Activated gamma-delta T cell treated with Interleukin-2 at 50 U/mL for 16 hours (primary cell): ENCODE measurements around the gene MTFR1L.

ENCODE experiments used
- DNase-seq: peaks from one replicate; pipeline ENCODE4 v3.0.0-alpha.2; 2020

The MTFR1L gene

DNA sequence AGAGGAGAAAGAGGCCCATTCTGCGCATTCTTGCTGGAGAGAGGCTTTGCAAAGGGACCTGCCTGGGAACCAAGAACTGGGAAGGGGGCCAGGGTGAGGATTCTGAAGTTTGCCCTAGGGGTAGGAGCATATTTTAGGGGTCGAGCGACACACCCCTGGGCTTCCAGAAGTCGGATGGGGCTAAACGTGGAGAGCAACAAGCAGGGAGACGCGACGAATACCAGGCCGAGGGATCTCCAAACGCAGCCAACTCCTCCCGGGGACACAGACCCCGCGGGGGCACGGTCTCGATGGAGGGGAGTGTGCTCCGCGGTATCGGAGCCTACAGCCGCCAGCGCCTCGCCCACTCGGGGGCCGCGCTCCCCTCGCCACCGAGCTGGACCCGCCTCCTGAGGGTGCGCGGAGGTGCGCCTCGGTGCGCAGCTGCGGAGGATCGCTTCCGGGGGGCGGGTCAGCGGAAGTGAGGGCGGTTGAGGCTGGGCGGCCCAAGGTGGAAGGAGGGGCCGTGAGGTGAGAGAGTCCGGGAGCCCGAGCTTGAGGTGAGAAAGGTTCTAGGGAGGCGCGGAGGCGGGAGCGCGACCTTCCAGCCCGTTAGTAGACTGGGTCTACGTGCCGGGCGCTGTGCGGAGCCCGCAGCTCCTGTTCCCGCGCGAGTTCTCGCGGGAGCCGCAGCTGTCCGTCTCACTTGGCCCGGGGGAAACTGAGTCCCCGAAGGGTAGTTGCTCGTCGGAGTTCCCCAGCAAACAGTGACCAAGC lies at the start of gene MTFR1L:
Gene MTFR1L, plus strand, starts transcription at position 464 of the 756 bp plus-strand sequence. CDS start 3,151 bp downstream, outside the sequence.
- peak; percentile 93 for DNase-seq

DNA sequence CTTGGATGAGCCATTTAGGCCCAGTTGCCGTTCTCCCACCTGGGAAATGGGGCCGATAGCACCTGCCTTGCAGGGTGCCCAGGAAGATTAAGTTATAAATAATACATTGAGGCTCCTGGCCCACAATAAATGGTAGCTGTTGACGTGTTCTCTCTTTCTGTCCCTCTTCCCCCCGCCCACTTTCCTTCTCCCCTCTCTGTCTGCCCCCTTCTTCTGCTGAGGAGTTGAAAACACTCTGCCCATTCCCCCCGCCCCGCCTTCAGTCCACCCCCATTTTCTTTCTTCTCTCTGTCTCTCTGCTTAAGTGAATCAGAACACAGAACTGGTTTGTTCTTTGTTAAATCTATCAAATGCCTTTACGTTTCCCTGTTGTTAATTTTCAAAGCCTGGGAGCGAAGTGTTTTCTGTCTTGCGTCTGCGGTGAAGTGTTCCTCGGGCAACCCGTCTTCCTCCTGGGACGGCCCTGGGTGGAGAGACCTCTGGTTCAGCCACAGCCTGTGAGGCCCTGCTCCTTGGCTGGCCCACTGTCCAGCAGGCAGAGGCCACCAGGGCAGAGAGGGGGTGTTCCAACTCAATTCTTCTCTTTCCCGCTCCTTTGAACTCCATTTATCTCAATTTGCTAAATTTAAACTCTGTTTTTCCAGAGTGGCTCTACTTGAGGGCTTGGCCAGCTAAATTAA lies 49.1 kb upstream of the MTFR1L start:
- DNase-seq: no peak

DNA sequence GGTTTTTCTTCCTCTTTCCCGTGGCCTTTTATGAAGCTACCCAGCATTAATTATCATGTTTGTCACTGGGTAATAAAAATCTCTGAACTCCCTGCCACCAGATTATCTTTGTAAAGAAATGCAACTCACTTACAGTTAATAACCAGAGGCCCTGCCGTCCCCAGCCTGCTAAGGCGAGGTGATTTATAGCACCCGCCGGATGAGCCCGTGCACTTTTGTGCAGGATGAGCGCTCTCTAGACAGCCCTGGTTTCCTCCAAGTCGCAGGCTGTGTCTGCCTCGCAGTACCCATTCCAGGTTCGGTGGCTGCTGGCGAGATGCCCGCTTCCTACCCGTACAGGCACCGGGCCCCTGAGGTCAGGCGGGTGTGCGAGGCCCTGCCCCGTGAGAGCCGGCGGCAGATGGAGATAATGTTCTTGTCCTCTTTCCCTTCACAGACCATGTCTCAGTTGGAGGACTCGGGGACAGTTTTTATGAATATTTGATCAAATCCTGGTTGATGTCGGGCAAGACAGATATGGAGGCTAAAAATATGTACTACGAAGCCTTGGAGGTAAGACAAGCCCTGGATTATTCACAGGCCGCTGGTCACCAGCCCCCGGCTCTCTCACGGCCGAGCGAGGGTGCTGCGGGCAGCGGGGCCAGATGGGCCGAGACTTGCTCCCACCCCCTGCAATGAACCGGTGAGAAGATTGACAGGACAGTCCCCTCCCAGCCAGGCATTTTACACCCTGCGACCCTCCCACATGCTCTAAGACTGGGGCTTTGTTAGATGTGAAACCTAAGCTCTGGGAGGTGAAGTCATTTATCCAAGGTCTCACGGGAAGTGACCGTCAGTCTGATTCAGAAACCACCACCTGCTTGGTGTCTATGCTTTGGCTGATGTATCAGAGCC lies 48.3 kb upstream of the MTFR1L start:
- peak; percentile 20 for DNase-seq

DNA sequence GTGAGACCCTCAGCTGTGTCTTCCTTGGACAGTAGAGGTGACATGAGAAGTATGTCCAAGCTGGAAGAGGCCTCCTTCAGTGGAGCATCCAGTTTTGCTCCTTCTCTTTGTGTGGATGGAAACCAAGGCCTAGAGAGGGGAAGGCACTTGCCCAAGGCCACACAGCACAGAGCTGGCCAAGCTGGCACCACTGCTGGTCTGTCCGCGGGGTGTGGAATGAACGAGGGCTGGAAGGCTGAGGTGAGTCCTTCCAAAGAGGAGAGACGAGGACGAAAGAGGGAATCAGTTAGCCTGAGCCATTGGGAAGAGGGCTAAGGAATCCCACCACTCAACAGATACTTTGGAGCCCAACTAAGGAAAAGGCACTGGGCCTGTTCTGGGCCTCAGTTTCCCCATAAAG lies 47.6 kb upstream of the MTFR1L start:
- no peak for DNase-seq

DNA sequence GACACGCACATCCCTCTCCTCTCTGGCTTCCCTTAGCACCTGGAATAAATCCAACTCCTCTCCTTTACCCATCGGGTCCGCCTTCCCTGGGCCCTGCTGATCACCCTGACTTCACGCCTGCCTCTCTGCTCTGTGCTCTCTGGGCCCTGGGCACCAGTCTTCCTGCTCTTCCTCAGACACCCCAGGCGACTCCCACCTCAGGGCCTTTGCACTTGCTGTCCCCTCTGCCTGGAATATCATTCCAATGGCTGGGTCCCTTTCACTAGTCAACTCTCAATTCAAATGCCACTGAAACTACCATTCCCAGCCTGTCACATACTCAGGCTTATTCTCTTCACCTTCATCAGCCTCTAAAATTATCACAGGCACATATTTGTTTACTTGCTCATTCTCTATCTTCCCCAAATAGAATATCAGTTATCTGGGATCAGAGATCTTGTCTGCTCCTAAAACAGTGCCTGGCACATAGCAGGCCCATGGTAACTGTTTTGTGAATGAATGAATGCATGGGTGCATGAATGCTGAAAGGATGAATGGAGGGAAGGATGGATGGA lies 47.0 kb upstream of the MTFR1L start:
- no peak for DNase-seq

DNA sequence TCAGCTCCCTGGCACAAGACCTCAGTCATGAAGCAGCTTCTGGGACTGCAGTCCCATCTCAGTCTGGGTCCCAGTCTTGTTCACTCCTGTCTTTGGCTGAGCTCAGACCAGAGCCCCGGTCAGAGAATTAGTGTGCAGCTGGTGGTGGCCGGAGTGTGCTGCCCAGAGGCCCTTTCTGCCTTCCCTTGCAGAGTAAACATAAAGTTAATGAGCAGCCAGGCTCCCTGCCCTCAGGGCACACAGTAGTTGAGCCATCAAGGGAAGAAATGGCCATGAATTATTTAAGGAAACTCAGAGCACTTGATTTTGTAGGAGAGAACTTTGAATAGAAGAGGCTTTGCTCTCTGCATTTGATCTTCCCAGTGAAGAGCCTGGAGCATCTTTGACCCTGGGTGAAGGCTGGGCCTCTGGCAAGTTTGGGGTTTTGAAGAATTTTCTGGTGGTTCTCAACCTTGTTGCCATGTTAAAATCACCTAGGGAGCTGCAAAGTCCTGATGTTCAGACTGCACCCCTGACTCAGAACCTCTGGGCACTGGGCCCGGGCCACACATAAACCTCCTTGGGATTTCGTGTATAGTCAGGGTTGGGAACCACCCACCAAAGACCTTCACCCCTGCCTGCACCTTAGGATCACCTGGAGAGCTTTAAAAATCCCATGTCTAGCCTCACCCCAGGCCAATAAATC lies 46.2 kb upstream of the MTFR1L start:
- DNase-seq: no peak

DNA sequence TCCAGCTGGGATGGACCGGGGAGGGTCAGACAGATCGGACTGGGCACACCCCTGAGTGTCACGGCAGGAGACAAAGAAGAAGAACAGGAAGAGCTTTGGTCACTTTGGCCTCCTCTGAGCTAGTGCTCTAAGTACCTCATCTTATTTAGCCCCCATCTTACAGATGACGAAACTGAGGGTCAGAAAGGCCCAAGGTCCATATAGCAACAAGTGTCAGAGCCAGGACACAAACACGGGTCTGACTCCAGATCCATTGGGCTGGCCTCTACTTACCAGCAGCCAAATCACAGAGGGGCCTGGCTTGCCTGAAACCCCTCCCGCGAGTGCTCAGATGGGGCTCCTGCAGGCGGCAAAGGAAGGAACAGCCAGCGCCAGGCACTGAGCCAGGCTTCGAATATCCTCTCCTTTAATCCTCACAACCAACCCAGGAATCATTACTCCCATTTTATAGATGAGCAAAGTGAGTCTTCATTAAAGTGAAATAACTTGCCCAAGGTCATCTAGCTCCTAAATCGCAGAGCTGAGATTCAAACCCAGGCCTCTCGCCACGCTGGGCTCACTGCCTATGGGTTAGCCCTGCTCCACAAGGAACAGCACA lies 45.4 kb upstream of the MTFR1L start:
- no peak for DNase-seq

DNA sequence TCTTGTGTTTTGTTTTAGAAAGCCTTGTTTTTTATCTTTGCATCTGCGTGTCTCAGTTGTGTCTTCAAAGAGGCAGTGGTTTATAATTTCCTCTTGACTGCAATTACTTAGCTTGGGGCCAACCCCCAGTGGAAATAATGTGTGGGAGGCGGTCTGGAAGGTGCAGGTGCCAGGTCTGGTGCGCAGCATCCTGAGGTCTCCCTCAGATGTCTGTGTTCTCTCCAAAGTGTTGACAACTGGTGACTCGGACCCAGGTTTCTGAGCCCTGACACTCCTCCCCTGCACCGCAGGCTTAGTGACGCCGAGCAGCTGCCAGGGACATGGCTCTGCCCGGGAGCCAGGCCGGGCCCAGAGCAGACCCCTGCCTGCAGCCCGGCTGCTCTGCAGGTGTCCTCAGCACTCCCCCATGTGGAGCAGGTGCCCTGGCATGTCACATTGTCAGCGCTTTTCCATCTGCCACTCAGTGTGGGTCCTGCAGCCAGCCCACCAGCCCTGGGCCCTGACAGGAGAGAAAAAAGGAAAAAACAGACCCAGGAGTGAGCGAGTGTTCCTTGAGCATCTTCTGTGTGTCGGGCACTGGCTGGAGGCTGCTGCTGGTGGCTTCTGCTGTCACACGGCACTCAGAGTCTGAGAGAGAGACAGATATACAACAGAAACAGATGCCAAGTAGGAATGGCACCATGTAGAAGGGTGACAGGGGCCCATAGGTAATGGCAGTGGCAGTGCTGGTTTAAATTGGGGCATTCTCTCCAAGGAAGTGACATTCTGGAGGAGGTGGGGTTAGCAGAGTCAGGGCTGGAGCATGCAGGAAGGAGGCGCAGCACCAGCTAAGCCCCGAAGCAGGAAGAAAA lies 44.6 kb upstream of the MTFR1L start:
- DNase-seq: peak; percentile 79

DNA sequence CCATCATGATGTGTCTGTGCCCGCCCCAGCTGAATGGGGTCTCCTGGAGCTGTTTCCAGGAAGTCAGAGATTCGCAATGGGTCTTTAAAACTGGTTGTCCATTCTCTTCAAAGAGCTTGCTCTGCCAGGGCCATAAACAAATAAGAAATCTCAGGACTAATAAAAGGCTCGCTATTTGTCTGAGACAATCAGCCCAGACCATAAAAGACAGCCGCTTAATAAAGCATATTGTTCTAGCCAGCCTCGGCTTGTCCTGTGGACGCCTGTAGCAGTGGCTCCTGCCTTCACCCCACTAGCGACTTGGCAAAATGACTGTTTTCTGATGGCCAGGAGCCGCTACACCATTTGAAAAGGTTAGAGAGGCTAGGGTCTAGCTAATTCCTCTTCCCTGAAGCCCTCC lies 40.4 kb upstream of the MTFR1L start:
- DNase-seq: no peak

DNA sequence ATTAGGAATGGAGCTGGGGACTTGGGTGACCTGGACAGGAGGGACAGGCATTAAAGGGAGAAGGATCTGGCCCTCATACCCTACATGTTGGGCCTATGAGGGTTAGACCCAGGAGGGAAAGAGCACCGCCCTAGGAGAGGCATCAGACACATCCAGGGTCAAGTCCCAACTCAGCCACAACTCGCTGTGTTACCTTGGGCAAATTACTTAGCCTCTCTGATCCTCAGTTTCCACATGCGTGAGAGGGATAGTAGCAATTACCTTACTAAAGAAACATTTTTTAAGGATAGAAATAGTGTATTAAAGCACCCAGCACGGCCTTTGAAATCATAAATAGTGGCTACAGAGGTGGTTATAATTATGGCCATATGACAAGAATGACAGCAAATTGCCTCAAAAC lies 39.9 kb upstream of the MTFR1L start:
- DNase-seq: no peak

DNA sequence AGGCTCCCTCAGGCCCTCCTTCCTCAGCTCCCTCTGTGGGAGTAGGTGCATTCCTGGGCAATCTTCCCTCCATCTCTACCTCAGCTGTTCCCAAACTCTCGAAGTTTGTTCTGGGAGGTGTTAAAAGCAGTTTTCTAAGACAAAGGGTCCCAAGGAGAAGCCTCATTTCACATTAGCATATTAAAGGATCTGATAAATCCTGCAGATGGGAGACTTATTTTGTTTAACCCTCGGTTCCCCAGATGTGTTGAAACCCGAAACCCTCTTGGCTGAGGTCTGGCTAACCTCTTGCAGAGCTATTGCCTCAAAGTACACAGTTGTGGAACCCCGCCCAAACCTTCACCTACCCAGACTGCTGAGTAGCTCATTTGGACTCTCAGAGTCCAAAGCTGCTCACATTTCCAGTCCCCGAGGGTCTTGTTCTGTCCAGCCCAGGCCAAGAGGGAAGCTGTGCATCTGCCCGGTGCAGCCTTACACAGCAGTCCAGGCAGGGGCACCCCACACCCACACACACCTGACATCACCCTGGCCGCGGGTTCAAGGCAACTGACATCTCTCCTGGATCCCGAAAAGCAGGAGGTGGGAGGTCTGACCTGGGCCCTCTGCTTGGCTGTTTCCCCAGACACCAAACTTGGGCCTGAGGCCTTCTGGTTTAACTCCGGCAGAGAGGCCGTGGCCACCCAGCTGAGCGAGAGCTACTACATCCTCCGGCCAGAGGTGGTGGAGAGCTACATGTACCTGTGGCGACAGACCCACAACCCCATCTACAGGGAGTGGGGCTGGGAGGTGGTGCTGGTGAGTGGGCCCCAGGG lies 39.2 kb upstream of the MTFR1L start:
- DNase-seq: no peak

DNA sequence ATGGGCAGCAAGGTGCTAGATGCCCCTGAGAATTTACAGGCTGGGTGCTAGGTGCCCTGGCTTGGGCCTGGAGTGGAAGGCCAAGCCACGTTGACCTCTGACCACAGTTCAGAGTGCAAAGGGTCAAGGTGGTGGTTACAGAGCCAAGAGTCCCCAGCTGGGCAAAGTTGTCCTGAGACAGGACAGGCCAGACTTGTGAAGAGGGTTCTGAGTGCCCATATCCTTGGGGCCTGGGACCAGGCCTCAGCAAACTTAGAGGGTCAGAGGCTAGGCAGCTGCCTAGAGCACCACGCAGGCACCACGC lies 38.7 kb upstream of the MTFR1L start:
- no peak for DNase-seq

DNA sequence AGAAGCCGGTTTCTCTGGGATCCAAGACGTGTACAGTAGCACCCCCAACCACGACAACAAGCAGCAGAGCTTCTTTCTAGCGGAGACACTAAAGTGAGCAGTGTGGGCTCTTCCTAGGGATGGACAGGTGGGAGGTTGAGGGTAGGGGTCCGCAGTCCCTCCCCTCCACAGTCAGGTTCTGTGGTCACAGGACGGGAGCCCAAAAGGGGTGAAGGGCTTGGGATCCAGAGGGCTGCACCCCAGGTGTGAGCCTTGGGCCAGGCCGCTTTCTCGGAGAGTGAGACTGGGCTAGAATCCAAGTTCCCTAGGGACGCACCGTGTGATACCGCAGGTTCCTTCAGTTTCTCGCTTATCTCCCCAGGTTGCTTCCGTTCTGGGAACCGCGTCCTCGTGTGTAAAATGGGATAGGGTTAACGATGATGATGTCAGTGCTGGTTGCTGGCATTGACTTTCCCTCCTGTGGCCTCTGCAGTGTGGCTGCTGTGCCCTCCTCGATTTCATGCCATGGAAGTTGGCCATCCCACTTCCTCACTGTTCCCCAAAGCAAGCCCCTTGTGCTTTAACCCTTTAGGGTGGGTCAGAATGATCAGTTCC lies 37.0 kb upstream of the MTFR1L start:
- DNase-seq: no peak

DNA sequence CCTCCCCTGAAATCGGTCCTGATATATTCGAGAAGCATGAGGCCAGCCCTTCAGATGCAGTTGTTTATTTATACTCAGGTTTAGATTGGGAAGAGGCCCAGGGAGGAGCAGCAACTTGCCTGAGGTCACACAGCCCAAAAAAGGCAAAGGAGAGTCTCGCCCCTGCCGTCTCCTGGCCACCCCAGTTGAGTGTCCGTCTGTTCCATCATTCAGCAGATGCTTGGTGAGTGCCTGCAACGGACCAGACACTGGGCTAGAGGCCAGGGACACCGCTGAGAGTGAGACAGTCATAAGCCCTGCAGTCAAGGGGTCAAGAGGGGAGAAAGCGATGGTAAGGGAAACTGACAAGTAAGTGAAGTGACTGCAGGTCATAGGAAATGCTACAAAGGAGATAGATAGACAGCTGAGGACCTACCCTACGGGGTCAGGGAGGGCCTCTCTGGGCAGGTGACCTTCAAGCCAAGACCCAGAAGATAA lies 35.1 kb upstream of the MTFR1L start:
- DNase-seq: no peak

DNA sequence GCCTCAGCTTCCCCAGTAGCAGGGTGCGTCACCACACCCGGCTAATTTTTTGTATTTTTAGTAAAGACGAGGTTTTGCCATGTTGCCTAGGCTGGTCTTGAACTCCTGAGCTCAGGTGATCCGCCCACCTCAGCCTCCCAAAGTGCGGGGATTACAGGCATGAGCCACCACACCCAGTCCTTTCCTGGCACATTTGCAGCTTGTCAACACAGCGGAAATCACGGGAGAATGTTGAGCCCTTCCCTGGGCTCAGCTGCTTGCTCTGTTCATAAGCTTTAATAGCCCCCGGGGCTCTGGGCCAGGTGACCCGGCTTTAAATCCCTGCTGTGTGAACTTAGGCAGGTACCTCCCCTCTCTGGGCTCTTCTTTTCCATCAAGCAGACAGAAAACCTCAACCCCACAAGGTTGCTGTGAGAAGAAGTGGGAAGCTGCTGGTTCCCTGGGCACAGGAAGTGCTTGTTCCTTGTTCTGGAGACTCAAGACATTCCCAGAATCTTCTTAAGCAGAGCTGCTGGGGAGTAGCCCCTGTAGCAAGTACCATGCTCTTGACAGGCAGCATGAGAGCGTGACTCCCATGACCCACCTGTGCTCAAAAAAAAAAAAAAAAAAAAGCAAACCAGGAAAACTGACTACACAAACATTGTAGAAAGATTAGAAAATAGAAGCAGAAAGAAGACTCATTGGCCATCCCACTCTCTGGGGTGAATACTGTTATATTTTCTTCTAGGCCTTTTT lies 34.3 kb upstream of the MTFR1L start:
- no peak for DNase-seq

DNA sequence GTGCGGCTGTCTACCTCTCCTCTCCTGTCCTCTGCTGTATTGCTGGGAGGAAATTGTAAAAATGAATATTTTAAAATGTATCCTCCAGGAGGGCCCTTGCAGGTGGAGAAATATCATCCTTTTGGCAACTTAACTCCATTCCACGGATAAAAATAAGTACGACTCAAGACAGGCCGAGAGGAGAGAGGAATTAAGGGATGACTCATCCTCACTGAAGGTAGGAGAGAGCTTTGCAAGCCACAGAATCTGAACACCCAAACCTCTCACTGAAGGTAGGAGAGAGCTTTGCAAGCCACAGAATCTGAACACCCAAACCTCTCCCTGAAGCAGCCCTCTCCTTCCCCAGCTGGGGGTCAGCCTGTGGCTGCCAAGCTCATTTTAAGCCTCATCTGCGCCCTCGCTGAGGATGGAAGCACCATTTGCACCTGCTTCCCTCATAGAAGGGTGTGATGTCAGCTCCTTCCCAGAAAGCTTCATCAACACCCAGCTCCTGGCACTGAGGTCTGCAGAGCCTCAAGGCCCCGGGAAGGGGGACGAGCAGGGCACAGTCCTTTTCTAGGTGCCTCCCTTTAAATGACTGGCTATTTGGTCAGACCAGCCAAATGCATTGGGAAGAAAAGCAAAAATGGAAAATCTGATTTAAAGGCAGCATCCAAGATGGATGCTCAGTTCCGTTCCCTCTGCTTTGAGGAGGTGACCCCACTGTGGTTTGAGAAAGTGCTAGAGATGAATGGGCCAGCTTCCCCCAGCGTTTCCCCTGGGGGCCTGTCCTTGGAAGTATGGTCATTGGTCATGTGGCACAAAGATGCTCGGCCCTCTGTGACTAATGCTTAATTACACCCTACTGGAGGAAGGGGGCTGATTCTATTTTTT lies 32.6 kb upstream of the MTFR1L start:
- DNase-seq: no peak

DNA sequence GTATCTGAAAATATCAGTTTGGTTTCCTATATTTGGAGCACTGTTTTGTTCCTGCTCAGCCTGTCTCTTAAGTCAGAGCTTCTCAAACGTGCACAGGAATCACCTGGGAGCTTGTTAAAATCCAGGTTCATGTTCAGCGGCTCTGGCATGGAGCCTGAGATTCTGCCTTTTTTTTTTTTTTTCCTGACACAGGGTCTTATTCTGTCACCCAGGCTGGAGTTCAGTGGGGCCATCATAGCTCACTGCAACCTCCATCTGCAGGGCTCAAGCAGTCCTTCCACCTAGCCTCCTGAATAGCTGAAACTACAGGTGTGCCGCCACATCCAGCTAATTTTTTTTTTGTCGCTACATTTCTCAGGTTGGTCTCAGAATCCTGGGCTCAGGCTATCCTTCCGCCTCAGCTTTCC lies 32.0 kb upstream of the MTFR1L start:
- DNase-seq: no peak

DNA sequence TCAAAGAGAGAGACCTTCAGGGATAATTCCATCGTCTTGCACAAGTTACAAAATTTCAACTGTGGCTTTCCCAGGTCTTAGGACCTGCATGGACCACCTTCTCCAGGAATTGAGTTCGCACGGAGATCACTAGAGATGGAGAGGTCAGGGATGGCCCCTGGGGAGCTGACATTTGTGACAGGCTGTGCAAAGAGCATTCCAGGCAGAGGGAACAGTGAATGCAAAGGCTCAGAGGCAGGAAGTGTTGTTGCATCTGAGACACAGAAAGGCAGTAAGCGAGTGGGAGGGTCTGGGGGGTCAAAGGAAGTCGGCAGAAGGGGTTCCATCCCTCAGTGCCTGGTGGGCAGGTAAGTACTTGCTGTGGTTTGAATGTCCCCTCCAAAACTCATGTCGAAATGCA lies 29.3 kb upstream of the MTFR1L start:
- DNase-seq: no peak
